Left renal pelvis (tissue), 4 donors: ENCODE data around the gene TMLHE. TPM values are rescaled to one million over a fixed set of nuclear protein-coding genes. Genes with fewer than 3 reads are reported as not detected.
"Not testable (repeated sequence)": the region's sequence is repeated elsewhere in the genome, so short reads cannot be mapped to it uniquely, and the experiment has no call there.

Experiments used
- DNase-seq, 4 donors: peaks; one replicate each; pipeline ENCODE4 v3.0.0-alpha.2; 2013; ENCODE audit warnings: low read depth in 4 of 4, low spot score in 3 of 4
- polyA plus RNA-seq, 4 donors: library from polyadenylated mRNA; unstranded; fragments of 120-200 nt; gene quantifications; one replicate each; pipeline ENCODE4 v1.2.1, GENCODE V29; 2013; ENCODE audit not compliant: insufficient read length in 4 of 4

Gene TMLHE, protein sequence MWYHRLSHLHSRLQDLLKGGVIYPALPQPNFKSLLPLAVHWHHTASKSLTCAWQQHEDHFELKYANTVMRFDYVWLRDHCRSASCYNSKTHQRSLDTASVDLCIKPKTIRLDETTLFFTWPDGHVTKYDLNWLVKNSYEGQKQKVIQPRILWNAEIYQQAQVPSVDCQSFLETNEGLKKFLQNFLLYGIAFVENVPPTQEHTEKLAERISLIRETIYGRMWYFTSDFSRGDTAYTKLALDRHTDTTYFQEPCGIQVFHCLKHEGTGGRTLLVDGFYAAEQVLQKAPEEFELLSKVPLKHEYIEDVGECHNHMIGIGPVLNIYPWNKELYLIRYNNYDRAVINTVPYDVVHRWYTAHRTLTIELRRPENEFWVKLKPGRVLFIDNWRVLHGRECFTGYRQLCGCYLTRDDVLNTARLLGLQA
- polyA plus RNA-seq: 10 to 100 TPM; 21.2 to 30.8 (median 27.5) TPM

DNA sequence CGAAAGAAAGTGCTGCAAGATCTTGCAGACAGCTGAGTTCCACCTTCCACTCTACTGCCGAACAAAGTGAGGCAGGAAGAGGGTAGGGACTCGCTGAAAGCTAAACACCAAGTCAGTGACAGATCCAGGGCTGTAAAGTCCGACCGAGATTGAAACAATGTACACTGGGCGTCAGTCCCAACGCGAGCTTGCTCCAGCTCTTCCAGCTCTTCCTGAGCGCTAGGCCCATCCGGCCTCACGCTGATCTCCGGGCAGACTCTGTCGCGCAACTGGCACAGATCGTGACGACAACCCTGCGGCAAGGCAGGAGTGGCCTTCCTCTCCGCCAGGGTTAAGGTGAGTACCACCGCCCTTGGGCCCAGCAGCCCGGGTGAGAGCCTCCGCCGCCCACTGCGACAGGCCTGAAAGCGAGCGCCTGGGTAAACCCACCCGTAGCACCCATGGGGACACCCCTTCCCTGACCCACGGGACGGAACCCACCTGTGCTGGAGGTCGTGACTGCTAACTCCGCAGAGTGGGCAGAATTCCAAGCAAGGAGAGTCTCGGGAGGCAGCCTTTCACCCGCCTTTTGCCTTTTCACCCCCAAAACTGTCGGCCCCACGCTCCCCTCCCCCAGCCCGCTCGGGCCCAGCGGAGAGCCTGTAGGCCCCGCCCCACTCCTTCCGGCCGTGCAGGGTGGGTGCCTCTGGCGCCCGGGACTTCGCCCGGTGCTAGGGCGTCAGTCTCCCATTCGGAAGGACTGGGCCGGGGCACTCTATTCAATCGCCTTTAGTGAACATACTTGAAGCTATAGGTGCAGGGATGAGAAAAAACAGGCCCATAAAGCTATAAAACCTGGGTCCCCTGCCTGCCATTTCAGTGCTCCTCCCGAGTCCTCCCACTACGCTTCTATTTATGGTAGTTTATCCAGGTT lies at the start of gene TMLHE, which contains the start of gene SPRY3:
Gene TMLHE, minus strand, starts transcription at position 641 of the 913 bp plus-strand sequence. CDS start 67,676 bp downstream, outside the sequence.
Gene SPRY3, plus strand, starts transcription at position 275 of the 913 bp plus-strand sequence.
- peak; percentile 16 to 53 (median 28) for DNase-seq

DNA sequence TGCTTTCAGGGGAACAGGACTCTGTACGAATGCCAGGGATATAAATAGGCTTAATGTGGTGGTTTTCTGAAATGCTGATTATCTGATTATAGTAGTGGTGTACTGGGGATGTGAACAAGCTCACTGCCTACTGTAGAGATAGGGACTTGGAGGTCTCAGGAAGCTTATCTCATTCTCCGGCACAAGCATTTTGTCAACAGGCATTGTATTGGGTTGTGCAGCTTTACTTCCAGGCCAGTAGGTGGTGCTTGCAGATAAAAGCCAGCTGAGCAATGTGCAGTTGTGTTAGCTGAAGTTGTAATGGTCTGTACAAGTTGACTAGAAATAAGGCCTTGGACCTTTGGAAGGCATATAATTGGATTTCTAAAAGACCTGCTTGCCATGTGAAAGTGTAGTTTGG lies 49.5 kb upstream of the TMLHE start:
- no peak for DNase-seq

DNA sequence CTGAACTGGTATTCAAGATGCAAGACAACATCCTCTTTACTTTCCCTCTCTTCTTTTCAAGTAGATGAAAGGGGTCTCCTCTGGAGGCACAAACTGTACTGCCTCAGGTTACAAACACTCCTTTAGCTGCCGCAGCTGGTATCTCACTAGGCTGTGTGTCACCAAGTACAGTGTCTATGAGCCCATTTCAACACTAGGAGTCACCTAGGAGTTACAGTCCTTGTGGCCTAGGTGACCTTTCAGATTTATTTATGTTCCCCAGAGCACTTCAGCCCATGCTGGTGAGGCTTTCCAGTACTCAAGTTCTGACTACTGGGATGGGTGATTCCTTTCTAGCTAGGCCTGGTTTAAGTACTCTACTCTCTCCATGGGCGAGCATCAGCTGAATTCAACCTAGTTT lies 32.4 kb upstream of the TMLHE start:
- DNase-seq: no peak

DNA sequence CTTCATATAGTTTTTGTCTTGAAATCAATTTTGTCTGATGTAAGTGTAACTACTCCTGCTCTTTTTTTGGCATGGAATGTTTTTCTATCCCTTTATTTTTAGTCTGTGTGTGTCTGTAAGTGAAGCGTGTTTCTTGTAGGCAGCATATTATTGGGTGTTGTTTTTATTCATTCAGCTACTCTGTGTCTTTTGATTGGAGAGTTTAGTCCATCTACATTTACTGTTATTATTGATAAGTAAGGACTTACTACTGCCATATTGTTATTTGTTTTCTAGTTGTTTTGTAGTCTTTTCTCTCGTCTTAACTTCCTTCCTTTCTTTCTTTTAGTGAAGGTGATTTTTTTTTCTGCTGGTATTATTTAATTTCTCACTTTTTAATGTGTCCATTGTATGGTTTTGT lies 30.5 kb upstream of the TMLHE start:
- no peak for DNase-seq

DNA sequence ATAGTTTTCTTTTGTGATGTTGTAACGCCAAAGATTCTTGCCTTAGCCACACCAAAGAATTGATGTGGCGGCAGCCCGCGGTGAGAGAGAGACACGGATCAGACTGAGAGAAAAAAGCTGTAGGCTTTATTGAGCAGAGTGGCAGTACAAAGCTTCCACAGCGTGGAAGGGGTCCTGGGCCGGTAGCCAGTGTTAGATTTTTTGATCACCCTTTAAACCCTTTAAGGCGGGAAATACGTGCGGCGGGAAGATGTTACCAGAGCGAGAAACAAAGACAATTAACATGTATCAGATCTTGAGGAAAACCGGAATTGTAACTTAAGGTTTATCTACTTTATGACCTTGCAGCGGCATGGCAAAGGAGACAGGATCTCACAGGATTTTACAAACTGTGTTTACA lies 28.6 kb upstream of the TMLHE start:
- DNase-seq: not testable (repeated sequence)

DNA sequence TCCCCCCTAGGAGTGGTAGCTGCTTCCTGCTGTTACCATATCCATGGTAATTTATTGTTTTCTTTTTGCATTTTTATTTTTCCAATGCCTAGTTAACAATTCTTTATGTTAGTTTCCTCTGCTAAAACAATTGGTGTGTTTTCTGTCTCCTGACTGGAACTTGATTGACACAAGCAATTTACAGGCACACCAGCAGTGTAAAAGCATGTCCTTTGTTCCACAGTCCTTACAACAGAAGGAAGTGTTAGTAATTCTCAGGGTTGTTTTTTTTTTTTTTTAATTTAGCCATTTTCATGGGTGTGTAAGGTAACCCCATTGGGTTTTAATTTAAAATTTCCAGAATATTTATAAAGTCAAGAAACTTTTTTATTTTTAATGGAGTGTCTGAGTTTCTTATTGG lies 25.0 kb upstream of the TMLHE start:
- DNase-seq: no peak

DNA sequence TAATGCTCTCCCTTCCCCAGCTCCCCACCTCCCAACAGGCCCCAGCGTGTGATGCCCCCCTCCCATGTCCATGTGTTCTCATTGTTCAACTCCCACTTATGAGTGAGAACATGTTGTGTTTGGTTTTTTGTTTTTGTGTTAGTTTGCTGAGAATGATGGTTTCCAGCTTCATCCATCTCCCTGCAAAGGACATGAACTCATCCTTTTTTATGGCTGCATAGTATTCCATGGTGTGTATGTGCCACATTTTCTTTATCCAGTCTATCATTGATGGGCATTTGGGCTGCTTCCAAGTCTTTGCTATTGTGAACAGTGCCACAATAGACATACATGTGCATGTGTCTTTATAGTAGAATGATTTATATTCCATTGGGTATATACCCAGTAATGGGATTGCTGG lies 22.3 kb upstream of the TMLHE start:
- not testable (repeated sequence) for DNase-seq

DNA sequence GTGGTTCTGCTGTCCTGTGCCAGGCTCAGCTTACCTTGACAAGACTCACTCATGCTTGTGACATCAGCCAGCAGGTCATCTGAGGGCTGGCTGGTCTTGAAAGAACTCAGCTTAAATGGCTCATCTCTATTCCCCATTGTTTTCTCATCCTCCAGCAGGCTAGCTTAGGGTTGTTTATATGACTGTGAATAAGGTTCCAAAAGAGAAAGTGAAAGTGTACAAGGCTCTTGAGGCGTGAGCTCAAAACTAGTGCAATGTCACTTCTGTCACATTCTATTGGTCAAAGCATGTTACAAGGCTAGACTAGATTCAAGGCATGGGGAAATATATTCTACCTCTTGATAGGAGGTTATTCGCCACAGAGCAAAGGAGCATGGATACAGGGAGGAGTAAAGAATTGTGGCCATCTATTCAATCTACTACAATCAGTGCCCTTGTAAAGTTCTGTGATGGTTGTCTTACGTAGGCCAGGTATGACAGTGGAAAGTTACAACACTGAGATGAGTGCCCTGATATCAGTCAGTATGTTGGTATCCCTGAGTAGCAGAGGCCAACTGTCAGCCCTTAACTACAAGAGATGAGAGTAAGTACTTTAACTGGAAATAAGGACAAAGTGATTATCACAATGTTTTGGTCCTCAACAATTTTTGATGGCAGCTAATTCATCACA lies 19.8 kb upstream of the TMLHE start:
- DNase-seq: no peak

DNA sequence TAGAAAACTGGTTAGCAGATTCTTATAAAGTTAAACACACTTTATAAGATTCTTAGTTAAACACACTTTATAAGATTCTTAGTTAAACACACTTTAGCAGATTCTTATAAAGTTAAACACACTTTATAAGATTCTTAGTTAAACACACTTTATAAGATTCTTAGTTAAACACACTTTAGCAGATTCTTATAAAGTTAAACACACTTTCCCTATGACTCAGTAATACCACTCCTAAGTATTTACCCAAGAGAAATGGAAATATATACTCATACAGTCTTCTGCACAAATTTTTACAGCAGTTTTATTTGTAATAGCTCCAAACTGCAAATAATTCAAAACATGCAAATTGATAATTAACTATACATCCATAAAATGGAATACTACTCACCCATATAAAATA lies 7.4 kb upstream of the TMLHE start:
- DNase-seq: not testable (repeated sequence)

DNA sequence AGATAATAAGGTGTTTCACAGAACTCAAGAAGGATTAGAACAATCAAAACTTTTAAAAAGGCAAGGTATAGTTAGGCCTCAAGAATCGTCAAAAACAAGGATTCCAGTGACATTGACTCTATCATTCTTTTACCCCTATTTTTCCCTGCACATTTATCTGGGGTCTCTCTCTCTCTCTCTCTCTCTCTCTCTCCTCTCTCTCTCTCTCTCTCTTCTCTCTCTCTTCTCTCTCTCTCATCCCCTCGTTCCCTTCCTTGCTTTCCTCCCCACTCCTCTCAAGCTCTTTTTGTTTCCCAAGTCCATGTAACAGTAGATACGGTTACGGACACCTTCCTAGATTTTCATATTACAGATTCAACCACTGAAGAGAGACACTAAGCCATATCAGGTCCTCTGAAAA lies 3.2 kb upstream of the TMLHE start:
- no peak for DNase-seq

DNA sequence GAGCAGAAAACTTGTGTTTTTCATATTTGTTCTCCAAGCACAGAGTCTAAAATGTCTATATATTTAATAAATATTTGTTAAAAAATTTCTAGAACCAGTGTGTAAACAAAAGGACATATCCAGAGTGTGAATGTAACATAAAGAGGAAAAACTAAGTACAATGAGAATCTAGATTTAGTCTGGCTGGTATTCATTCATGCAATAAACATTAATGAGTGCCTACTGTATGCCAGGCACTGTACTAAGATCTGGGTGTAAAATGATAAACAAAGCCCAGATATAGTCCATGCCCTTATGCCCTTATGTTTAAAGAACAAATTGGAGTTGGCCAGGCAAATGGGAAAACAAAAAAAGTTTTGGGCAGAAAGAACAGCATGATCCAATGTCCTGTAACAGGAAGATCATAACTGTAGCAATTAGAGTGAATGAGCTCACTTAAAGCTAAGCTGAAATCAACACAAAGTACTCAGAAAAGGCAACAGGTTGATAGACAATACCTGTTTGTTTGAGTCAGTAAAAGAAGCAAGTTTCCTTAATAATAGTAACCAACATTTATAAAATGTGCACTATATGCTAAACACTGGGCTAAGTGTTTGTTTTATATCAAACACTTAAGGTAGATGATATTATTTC lies 1.3 kb upstream of the TMLHE start:
- no peak for DNase-seq

DNA sequence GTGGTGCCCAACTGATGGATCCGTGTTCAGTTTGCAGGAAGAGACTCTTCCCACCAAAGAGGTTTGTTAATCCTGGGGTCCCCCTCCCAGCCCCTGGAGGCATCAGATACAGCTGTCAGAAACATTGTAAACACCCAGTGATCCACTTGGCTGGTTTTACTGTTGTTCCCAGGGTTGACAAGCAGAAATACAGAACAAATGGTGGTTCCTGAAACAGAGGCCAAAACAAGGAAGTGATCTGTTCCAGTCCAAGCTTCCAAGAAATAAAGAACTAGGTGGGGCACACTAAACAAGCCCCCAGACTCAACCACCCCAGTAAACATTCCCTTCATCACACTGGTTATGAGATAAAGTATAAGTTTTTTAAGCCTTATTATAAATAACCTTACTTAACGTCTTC lies 1.4 kb downstream of the TMLHE start:
- DNase-seq: peak in 1 of 4 donors; percentile 3

DNA sequence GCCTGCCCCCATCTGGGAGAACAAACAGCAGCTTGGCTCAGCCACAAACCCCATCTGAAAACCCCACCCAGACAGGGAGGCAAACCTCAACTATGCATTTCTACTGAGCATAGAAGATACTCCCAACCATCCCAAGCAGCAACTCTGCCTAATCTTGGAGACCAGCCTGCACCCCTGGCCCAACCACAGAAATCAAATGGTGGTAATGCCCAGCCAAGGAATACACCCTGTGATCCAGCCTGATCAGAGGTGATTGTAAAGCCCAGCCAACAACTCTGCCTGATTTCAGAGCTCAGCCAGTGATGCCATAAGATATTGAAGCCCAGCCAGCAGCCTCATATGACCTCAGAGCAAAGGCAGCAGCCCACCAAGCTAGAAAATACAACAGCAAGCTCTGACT lies 19.8 kb downstream of the TMLHE start:
- no peak for DNase-seq

DNA sequence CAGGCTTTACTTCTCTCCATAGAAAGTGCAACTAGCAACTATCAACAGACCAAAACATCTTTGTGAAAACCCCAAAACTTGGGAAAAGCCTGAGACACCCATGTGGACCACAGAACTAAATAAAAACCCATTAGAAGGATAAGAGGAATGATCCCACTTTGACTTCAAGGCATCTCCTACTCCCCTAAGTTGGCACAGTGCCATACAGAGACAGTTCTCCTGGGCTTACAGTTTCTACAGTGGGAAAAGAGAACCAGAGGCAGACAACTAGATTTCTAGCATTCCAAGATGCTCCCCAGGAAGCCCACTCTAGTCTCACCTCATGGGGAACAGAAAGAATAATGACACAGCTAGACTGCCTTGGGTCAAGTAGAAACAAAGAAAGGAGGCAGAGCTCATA lies 20.4 kb downstream of the TMLHE start:
- no peak for DNase-seq

DNA sequence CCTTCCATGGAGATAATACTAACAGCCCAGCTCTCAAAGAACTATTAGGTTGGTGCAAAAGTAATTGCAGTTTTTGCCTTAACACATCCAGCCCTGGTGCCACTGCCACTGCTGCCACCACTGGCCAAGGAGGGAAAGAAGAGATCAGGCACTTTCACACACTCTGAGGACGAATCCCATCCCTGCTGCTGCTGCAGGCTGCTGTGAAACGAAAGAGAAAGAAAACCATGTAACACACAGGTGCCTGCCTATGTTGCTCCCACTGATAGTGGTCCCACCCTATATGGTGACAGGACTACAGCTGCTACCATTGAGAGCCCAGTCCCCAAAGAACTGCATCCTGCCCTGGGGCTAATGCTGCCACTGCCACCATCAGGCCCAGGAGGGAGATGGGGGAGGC lies 35.1 kb downstream of the TMLHE start:
- DNase-seq: no peak

DNA sequence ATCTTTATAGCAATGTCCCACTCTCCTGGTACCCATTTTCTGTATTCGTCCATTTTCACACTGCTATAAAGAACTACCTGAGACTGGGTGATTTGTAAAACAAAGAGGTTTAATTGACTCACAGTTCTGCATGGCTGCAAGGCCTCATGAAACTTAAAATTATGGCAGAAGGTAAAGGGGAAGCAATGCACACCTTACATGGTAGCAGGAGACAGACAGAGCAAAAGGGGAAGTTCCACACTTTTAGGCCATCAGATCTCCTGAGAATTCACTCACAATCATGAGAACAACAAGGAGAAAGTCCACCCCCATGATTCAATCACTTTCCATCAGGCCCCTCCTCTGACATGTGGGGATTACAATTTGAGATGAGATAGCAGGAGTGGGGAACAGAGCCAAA lies 49.7 kb downstream of the TMLHE start:
- DNase-seq: no peak

DNA sequence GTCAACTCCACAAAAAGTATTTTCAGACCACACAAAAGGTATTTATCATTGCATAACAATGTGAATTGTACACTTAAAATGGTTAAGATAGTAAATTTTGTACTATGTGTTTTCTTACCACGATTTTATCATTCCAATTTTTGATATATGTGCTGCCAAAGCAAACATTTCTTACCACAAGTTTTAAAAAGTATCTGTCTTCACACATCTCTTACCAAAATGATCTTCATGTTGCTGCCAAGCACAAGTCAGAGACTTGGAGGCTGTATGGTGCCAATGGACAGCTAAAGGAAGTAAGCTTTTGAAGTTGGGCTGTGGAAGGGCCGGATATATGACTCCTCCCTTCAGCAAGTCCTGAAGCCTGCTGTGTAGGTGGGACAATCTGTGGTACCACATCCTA lies 67.9 kb downstream of the TMLHE start:
- DNase-seq: no peak

DNA sequence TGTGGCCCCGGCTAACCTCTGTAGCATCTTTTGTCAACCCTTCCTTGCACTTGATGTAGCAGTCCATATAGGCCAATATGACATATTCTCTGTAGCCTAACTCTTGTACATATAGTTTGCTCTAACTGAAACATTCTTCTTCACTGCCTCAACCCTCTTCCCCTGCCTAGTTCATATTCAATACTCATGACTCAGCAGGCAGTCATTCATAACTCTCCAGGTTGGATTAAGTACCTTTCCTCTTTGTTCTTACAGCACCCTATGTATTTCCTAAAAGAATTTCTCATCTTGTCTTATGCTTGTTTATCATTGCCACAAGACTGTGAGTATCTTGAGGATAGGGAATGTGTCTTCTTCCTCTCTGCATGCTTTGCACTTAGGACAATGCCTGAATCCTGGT lies 76.9 kb downstream of the TMLHE start:
- DNase-seq: no peak

DNA sequence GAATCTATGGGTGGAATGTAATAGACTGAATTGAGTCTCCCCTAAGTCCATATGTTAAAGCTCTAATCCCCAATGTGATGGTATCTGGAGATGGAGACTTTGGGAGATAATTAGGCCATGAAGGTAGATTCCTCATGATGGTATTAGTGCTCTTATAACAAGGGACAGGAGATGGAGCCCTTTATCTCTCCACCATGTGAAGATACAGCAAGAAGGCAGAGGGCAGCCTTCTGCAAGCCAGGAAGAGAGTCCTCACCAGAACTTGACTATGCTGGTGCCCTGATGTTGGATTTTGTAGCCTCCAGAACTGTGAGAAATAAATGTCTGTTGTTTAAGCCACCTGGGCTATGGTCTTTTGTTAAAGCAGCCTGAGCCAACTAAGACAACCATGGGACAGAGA lies 78.0 kb downstream of the TMLHE start:
- no peak for DNase-seq

DNA sequence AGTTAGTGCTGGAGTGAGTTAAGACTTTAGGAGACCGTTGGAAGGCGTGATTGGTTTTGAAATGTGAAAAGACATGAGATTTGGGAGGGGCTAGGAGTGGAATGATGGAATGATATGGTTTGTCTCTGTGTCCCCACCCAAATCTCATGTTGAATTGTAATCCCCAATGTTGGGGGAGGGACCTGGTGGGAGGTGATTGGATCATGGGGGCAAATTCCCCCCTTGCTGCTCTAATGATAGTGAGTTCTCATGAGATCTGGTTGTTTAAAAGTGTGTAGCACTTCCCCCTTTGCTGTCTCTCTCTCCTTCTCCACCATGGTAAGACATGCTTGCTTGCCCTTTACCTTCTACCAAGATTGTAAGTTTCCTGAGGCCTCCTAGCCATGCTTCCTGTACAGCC lies 85.7 kb downstream of the TMLHE start:
- DNase-seq: not testable (repeated sequence)
